Effector memory CD4-positive, alpha-beta T cell (primary cell): ENCODE data around the gene ADAMTS9.

Experiments used
- DNase-seq, 3 donors: peaks; one replicate each; pipeline ENCODE4 v3.0.0-alpha.2; 2020
- H3K27ac ChIP-seq: 2 replicates; pipeline ENCODE4 v1.7.0; 2013; ENCODE audit warnings: mild to moderate bottlenecking, low read length, moderate library complexity; ENCODE audit not compliant: insufficient read depth, poor library complexity, severe bottlenecking
- H3K27me3 ChIP-seq: replicated peaks from 2 replicates; pipeline ENCODE4 v1.7.0; 2013; ENCODE audit warnings: mild to moderate bottlenecking, low read length; ENCODE audit not compliant: insufficient read depth, control insufficient read depth, poor library complexity, severe bottlenecking
- H3K36me3 ChIP-seq: 2 replicates; pipeline ENCODE4 v1.7.0; 2013; ENCODE audit warnings: mild to moderate bottlenecking, low read length, moderate library complexity; ENCODE audit not compliant: control insufficient read depth, insufficient read depth
- H3K4me1 ChIP-seq: 2 replicates; pipeline ENCODE4 v1.7.0; 2013; ENCODE audit warnings: low read length, mild to moderate bottlenecking; ENCODE audit not compliant: control insufficient read depth, insufficient read depth, poor library complexity, severe bottlenecking
- H3K4me3 ChIP-seq: 2 replicates; pipeline ENCODE4 v1.7.0; 2013; ENCODE audit warnings: low read length, low read depth, mild to moderate bottlenecking; ENCODE audit not compliant: insufficient read depth, poor library complexity, severe bottlenecking
- H3K9me3 ChIP-seq: 2 replicates; pipeline ENCODE4 v1.7.0; 2013; ENCODE audit warnings: mild to moderate bottlenecking, low read length, moderate library complexity; ENCODE audit not compliant: control insufficient read depth

Gene ADAMTS9

DNA sequence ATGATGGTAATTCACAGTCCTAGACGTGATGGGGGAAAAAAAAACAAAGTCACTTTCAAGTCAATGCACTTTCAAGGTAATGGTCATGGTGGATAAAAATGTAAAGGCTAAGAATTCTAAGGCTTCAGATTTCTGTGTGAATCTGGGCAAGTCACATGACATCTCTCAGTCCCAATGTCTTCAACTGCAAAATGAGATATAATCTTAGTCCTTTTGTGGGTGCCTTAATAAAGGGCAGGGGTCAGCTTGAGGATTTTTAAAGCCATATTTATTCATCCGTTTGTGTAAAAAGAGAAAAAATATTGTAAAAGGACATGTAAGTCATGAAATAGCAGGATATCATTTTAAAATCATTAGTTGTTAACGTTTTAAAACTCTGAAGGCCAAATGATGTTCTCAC is 83.5 kb downstream of the ADAMTS9 start:
- no peak overlapping the region for H3K27ac ChIP-seq
- DNase-seq = no peak
- H3K27me3 ChIP-seq = no peaks in the 10 kb centered on the region
- H3K9me3 ChIP-seq = no peaks in the 10 kb centered on the region
- no peak overlapping the region for H3K4me3 ChIP-seq
- H3K4me1 ChIP-seq = no peaks in the 10 kb centered on the region
- H3K36me3 ChIP-seq = no peaks in the 10 kb centered on the region

DNA sequence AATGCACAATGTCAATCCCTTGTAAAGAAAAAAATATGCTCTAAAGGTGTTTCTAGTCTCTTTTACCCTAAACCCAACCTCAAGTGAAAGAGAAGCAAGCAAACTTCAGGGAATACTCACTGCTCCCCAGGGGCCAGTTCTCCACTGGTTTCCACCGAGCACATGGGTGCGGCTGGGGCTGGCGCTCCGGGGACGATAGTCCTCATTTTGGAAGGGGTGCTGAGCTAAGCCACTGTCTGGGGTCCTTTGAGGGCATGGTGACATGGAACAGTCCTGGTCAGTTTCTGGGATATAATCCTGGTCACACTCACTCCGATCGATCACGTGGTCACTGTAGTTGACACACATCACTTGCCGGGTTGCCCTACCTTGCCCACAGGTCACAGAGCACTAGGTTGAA is 86.0 kb downstream of the ADAMTS9 start:
- Histone ChIP-seq H3K27me3 (no peaks in the 10 kb centered on the region), H3K9me3 (no peaks in the 10 kb centered on the region), H3K4me1 (no peaks in the 10 kb centered on the region), H3K36me3 (no peaks in the 10 kb centered on the region), H3K4me3 (no peak overlapping the region), H3K27ac (no peak overlapping the region)
- DNase-seq = no peak

DNA sequence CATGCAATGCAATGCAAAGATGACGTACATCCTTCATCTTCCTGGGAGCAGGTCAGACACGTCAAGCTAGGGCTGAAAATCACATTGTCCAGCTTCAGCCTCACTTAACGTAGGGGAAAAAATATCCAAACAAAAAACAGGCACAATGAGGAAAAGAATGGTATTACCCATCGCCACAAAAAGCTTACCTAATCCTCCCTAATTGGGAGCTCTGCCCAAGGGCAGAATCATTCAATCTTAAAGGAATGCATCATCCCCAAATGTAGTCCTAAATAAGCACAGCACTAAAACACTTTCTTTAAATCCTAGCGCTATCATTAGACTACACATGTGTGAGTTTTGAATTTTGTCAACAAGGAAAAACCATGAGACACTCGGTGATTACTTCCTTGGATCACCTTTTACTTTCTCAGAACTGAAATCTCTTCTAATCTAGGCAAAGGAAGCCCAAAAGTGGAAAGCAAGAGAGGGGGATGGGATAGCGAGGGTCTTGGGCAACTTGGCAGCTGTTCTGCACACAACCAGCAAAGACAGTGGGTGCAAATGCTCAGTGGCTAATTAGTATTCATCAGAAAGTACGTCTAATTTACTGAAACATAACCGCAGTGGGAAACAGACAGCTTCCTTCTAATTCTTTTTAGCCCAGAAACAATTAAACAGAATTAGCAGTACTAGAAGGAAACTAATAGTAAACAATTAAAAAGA is 87.4 kb downstream of the ADAMTS9 start:
- Histone ChIP-seq H3K9me3 (no peaks in the 10 kb centered on the region), H3K36me3 (no peaks in the 10 kb centered on the region), H3K27me3 (no peaks in the 10 kb centered on the region), H3K4me1 (no peaks in the 10 kb centered on the region), H3K27ac (no peak overlapping the region), H3K4me3 (no peak overlapping the region)
- no peak for DNase-seq

DNA sequence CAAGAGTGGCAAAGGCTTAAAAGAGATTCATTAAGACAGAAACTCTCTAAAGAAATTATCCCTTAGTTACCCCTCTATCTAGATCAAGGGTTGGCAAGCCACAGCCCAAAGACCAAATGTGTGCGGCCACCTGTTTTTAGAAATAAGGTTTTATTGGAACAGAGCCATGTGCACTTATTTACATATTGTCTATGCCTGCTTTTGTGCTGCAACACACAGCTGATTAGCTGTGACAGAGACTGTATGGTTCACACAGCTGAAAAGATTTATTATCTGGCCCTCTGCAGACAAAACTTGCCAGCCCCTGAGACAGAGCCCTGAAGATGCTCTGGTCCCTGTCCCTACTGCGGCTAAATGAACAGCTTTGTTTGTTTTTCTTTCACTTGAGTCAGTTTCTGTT is 88.1 kb downstream of the ADAMTS9 start:
- no peak overlapping the region for H3K27ac ChIP-seq
- no peaks in the 10 kb centered on the region for H3K27me3 ChIP-seq
- DNase-seq = no peak
- H3K36me3 ChIP-seq = no peaks in the 10 kb centered on the region
- H3K4me3 ChIP-seq = no peak overlapping the region
- H3K9me3 ChIP-seq = no peaks in the 10 kb centered on the region
- no peaks in the 10 kb centered on the region for H3K4me1 ChIP-seq

DNA sequence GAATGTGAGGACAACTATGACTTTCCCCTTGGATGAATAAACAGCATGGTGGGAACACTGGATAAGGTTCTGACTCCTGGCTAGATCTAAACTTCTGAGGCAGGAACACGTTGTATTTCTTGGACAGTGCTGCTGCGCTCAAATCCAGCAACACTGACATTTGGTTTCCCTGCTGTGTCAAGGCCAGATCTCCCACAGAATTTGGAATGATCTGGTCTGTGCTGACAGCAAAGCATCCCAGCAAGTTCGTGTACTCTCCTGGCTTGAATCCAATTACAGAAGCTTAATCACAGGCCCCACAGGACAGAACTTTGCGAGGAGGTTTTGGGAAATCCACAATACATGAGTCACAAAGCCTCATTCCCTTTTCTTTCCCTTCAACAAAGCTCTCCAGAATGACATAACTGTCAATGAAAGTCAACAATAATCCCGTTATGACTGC is 92.5 kb downstream of the ADAMTS9 start:
- Histone ChIP-seq H3K9me3 (no peaks in the 10 kb centered on the region), H3K27ac (no peak overlapping the region), H3K27me3 (no peaks in the 10 kb centered on the region), H3K4me1 (no peaks in the 10 kb centered on the region), H3K4me3 (no peak overlapping the region), H3K36me3 (no peaks in the 10 kb centered on the region)
- DNase-seq = no peak

DNA sequence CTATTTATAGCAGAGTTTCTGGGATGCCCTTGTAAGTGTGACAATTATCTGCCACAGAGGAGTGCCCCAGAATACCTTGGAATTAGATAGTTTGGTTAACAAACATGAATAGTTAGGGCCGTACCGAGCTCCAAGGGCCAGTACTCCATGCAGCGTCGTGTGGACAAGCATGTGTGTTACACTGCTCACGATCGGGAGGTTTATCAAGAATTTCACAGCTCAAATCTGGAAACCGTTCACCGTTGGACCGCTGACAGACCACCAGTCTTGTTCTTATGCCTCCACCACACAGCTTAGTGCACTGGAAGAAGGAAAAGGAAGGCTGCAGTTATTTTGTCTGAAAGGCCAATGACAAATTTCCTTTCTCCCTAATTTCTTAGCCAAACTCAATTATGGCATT is 93.7 kb downstream of the ADAMTS9 start:
- DNase-seq = no peak
- H3K27me3 ChIP-seq = no peaks in the 10 kb centered on the region
- H3K36me3 ChIP-seq = no peaks in the 10 kb centered on the region
- no peaks in the 10 kb centered on the region for H3K9me3 ChIP-seq
- no peaks in the 10 kb centered on the region for H3K4me1 ChIP-seq
- no peak overlapping the region for H3K4me3 ChIP-seq
- H3K27ac ChIP-seq = no peak overlapping the region

DNA sequence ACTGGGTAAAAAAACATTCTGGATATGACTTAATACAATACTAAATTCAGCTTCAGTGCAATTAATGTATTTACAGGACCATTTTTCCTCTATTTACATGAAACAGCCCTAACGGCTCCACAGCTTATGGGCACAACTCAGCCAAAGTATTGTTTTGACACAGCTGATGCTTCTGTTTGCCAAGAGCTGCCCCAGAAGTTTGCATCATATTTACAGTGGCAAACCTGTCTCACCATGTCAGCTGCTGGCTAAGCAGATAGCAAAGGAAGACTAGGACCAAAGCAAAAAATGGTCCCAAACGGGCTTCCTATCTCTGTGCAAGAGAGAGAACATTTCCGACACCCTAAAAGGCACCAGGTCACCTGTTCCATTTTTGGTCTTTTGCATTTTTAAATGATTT is 94.5 kb downstream of the ADAMTS9 start:
- Histone ChIP-seq H3K4me1 (no peaks in the 10 kb centered on the region), H3K36me3 (no peaks in the 10 kb centered on the region), H3K4me3 (no peak overlapping the region), H3K27ac (no peak overlapping the region), H3K9me3 (no peaks in the 10 kb centered on the region), H3K27me3 (no peaks in the 10 kb centered on the region)
- no peak for DNase-seq

DNA sequence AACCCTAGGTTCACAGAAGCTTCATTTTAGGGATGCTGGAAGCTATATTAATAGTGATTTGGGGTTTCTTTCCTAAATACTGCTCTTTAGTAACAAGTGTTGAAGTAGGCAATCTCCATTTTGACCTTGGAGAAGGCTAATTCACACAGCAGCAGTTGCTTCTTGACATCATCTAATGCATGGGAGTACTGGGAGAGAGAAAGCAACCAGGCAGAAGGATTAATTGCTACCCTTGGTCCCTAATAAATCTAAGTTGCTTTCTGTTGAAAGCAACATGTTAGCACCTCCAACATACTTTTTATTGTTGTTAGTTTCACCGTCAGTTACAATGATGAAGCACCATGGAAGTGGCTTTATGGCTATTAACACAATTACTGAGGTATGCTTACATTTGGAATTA is 96.2 kb downstream of the ADAMTS9 start:
- H3K4me1 ChIP-seq = no peaks in the 10 kb centered on the region
- no peaks in the 10 kb centered on the region for H3K9me3 ChIP-seq
- H3K27ac ChIP-seq = no peak overlapping the region
- H3K36me3 ChIP-seq = no peaks in the 10 kb centered on the region
- H3K4me3 ChIP-seq = no peak overlapping the region
- no peak for DNase-seq
- no peaks in the 10 kb centered on the region for H3K27me3 ChIP-seq

DNA sequence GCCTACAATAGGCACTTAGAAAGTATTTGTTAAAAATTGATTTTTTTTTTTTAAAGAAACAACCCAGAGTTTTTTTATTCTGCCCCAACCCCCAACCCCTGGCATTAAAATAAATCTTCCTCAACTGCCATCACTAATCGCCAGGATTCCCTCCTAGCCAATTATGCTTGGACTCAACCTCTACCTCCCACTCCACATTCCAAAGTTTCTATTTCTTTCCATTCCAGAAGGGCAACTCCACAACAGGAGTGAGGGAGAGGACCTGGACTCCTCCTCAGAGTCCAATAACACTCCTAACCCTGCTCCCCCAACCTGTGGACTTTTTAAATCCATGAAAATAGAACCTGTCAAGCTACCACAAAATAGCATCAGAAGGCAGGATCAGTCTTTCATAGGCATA is 99.4 kb downstream of the ADAMTS9 start:
- H3K27me3 ChIP-seq = no peaks in the 10 kb centered on the region
- DNase-seq = no peak
- H3K36me3 ChIP-seq = no peaks in the 10 kb centered on the region
- no peaks in the 10 kb centered on the region for H3K9me3 ChIP-seq
- H3K4me1 ChIP-seq = no peaks in the 10 kb centered on the region
- no peak overlapping the region for H3K4me3 ChIP-seq
- no peak overlapping the region for H3K27ac ChIP-seq

DNA sequence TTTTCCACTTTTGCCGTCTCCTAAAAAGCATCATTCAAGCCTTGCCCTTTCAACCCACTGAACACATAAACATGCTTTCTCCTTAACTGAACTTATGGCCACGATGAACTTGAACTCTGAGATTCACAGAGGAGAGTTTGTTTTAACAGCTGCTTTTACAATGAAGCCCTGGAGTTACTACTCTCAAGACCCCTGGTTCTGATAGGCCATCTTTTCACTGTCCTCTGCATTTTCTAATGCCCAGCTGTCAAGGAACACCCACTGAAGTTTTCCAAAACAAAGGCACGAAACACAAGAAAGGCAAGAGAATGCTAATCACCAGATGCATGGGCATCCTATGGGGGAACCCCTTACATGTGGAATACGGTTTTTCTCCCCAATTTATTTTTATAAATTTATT is 100.8 kb downstream of the ADAMTS9 start:
- Histone ChIP-seq H3K4me1 (no peaks in the 10 kb centered on the region), H3K36me3 (no peaks in the 10 kb centered on the region), H3K27ac (no peak overlapping the region), H3K27me3 (no peaks in the 10 kb centered on the region), H3K4me3 (no peak overlapping the region), H3K9me3 (no peaks in the 10 kb centered on the region)
- no peak for DNase-seq
